NT2/D1 (cell line): Measurements from ENCODE around the gene EIF3D.

Experiments
- SUZ12 ChIP-seq: IDR thresholded peaks from 2 replicates; pipeline ENCODE4 v1.6.1; 2011; ENCODE audit not compliant: insufficient read length, insufficient read depth; ENCODE audit errors: extremely low read depth
- YY1 ChIP-seq: IDR thresholded peaks from 2 replicates; pipeline ENCODE4 v1.6.1; 2011; ENCODE audit not compliant: insufficient read length, insufficient read depth
- ZNF274 ChIP-seq: IDR thresholded peaks from 2 replicates; pipeline ENCODE4 v1.6.1; 2011; ENCODE audit warnings: mild to moderate bottlenecking, low read depth, low read length

- TF ChIP-seq YY1 (no peak), SUZ12 (no peak), ZNF274 (no peak)
Measured at GRCh38 chr22:36520423-36520822, 8.5 kb downstream of the EIF3D start.
